Cardiac muscle cell (in vitro differentiated cells and primary cell): ENCODE results near the gene TM9SF1. TPM values are rescaled to one million over a fixed set of nuclear protein-coding genes. Genes with fewer than 3 reads are reported as not detected.

Experiments
- DNase-seq, 2 donors: peaks; one replicate each; pipeline versions ENCODE4 v3.0.0 to v3.0.0-alpha.2; 2010 to 2017; ENCODE audit warnings: low read depth in 1 of 2, low spot score in 1 of 2
- H3K27ac ChIP-seq: fragments of 200-600 bp; sonication (generic); 2 replicates; pipeline ENCODE4 v1.5.1; 2016
- H3K27me3 ChIP-seq: fragments of 200-600 bp; sonication (generic); 2 replicates; pipeline ENCODE4 v1.6.0; 2016; ENCODE audit warnings: control low read depth
- H3K36me3 ChIP-seq: fragments of 200-600 bp; sonication (generic); 2 replicates; pipeline ENCODE4 v1.5.1; 2016; ENCODE audit warnings: control low read depth
- H3K4me1 ChIP-seq: fragments of 200-600 bp; sonication (generic); 2 replicates; pipeline ENCODE4 v1.8.1; 2017; ENCODE audit warnings: low read depth, mild to moderate bottlenecking, mixed run types
- H3K4me3 ChIP-seq: fragments of 200-600 bp; sonication (generic); 2 replicates; pipeline ENCODE4 v1.5.1; 2016; ENCODE audit warnings: mild to moderate bottlenecking
- H3K9me3 ChIP-seq: fragments of 200-600 bp; sonication (generic); 2 replicates; pipeline ENCODE4 v1.5.1; 2017; ENCODE audit warnings: low read depth, mild to moderate bottlenecking, control low read depth
- CTCF ChIP-seq: IDR thresholded peaks from 2 replicates; pipeline ENCODE4 v1.5.1; 2012; ENCODE audit warnings: low read depth, mild to moderate bottlenecking, low read length
- polyA plus RNA-seq: library from polyadenylated mRNA; unstranded; fragments of >200 nt; fragmentation: Nextera tagmentation; extraction: Ambion mirVana; gene quantifications from 2 replicates; pipeline ENCODE4 v1.2.1, GENCODE V29; 2016
- total RNA-seq: library from RNA; depleted of rRNA; stranded (reverse); fragments of >200 nt; gene quantifications from 2 replicates; pipeline ENCODE4 v1.2.3, GENCODE V29; 2016

The TM9SF1 gene
- total and polyA plus RNA-seq, 2 experiments from 2014 or later, result 40.2 to 65.3 TPM

DNA sequence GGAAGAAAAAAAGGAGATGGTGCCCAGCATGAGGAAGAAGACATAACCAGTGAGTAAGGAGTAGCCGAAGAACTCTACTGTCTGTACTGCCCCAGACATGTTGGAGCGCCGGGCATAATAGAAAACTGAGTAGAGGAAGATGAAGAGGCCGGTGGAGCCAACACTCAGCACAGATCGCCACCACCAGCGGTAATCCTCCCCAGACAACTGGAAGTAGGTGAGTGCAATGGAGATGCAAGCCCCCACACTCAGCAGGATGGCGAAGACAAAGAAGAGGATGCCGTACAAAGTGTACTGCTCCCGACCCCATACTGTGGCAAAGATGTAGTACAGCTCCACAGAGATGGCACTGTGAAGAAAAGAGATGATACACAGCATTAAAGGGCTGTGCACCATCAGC, 5.8 kb downstream of the TM9SF1 start:
- Histone ChIP-seq H3K27ac (peak overlapping the region; percentile 63), H3K27me3 (no peaks in the 10 kb centered on the region), H3K9me3 (no peaks in the 10 kb centered on the region), H3K4me1 (no peaks in the 10 kb centered on the region), H3K36me3 (peaks cover 20% of the 10 kb centered on the region), H3K4me3 (no peak overlapping the region)
- TF ChIP-seq CTCF, result no peak
- DNase-seq, result no peak

DNA sequence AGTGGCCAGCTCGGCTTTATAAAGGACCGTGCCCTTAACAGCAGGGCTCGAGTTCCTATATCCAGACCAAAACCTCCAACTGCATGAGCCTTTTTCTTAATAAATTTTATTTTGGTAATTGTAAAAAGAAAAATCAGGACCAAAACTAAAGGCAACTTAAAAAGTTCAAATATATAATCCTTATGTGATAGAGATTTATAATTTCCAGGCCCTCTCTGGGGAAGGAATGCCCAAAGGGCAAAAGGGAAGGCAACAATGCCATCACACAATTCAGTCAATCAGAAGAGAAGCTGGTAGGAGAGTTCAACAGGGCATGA, 6.2 kb downstream of the TM9SF1 start:
- peak overlapping the region; percentile 63 for H3K27ac ChIP-seq
- no peaks in the 10 kb centered on the region for H3K27me3 ChIP-seq

DNA sequence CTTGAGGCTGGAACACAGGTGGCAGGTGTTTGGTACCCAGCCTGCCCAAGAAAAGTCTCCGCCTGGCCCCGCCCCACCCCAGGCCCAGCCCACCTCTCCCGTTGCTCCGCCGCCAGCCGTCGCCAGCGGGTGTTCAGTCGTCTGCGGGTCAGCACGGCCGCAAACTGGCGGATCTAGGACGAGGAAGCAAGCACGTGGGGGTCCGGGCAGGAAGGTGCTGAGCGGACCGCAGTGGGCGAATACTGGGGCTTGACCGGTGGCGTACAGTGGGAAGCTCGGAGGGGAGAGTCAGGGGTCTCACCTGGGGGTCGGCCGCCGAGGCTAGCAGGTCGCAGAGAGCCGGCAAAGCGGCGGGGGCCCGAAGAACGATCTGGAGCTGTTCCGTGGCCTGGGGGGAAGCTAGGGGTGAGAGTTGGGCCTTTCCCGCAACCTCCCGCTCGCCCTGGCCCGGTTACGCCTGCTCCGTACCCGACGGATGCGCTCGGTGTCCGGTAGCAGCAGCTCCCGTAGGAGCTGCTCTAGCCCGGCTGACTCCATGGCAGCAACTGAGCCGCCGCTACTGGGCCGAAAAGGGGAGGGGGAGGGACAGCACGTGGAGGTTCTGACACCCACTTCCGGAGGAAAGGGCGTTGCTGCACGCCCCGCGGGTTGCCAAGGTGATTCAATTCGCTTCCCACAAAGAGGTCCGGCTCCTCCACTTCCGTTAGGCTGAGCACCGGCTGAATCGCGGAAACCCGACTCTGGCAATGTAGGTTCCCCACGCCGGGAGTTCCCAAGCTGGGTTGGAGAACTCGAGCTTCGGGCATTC, 6.8 kb downstream of the TM9SF1 start, which contains the start of gene IPO4:
Gene IPO4, minus strand, starts transcription at position 566 of the 808 bp plus-strand sequence. Its CDS starts 29 bp downstream, at position 537.
- Histone ChIP-seq H3K36me3 (peaks cover 20% of the 10 kb centered on the region), H3K27me3 (no peaks in the 10 kb centered on the region), H3K9me3 (no peaks in the 10 kb centered on the region), H3K27ac (peak within 1 kb of the TSS; percentile 63), H3K4me1 (no peaks in the 10 kb centered on the region), H3K4me3 (peak within 1 kb of the TSS; percentile 51)
- no peak for TF ChIP-seq CTCF
- peak; percentile 98 to 99 for DNase-seq

More for the DNA sequence above, 6.2 kb downstream of the TM9SF1 start:
- Histone ChIP-seq H3K4me3 (no peak overlapping the region), H3K9me3 (no peaks in the 10 kb centered on the region), H3K36me3 (peaks cover 20% of the 10 kb centered on the region), H3K4me1 (no peaks in the 10 kb centered on the region)
- no peak for TF ChIP-seq CTCF
- no peak for DNase-seq

DNA sequence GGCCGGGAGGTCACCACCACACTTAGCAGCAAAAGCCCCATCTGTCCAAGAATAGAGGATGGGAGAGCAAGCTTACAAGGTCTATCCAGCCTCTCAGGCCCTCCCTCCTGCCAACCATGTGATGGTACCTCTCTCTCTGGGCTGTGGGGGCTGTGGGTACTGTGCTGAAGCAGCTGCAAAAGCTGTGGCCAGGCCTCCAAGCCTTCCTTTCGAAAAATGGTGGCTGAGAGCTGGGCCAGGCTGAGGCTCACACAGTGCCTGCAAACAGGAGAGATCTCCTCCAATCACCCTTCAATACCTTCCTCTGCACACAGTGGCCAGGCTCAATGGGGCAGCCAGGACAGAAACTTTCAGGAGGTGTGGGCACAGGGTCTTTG, 7.7 kb downstream of the TM9SF1 start:
- H3K4me3 ChIP-seq, result no peak overlapping the region

DNA sequence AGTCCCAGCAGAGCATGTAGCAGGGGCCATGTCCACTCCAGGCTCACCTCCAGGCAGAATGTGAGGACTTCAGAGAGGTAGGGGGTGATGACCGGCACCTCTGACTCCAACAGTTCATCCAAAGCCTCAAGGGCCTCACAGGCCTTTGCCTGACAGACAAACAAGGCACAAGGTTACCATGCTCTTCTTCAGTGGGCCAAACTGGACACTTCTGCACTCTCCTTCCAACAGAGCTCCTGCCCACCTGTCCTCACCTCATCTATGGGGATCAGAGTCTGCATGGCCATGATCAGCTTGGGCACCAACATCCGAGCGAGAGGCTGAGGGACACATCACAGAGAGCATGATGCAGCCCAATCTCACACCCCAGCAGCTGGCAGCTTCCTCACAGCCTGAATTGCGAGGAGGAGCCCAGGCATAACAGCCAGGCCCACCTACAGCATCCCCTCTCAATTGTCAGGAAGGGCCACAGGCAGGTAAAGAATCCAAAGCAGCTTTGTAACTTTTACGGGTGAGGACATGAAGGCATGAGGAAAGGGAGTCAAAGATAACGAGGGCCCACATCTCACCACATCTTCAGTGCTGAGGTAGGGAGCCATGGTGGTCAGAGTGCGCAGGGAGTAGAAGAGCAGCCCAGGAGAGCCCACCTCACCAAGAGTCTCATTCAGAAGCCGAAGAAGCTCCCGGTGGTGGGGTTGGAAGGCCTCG, 8.3 kb downstream of the TM9SF1 start:
- H3K4me3 ChIP-seq, result no peak overlapping the region
- no peak for DNase-seq
- TF ChIP-seq CTCF, result no peak
- H3K27ac ChIP-seq, result no peak overlapping the region
- H3K4me1 ChIP-seq, result no peaks in the 10 kb centered on the region
- H3K36me3 ChIP-seq, result peaks cover 21% of the 10 kb centered on the region
- H3K27me3 ChIP-seq, result no peaks in the 10 kb centered on the region
- H3K9me3 ChIP-seq, result no peaks in the 10 kb centered on the region

More for the DNA sequence above, 7.7 kb downstream of the TM9SF1 start:
- H3K27me3 ChIP-seq, result no peaks in the 10 kb centered on the region
- TF ChIP-seq CTCF, result no peak
- peak overlapping the region; percentile 54 for H3K27ac ChIP-seq
- H3K9me3 ChIP-seq, result no peaks in the 10 kb centered on the region
- peaks cover 25% of the 10 kb centered on the region for H3K36me3 ChIP-seq
- H3K4me1 ChIP-seq, result no peaks in the 10 kb centered on the region
- DNase-seq, result no peak
